Activated B cell treated with CpG ODN at 0.5 μM for 24 hours (primary cell): ENCODE measurements around the gene EFS. TPM values are rescaled to one million over a fixed set of nuclear protein-coding genes. Genes with fewer than 3 reads are reported as not detected.

ENCODE experiments used
- ATAC-seq: fragments of 200-7000 bp; cut with Tn5 transposase; one replicate; pipeline ENCODE4 v1.10.0; 2021; ENCODE audit warnings: low read depth, mild to moderate bottlenecking, moderate library complexity
- CTCF ChIA-PET: fragments of 350-600 bp; sonication (Branson Sonifier 250); formaldehyde crosslinking; loops from one replicate; lab custom pipeline; 2021; ENCODE audit warnings: antibody characterized with exemption; lab: Charles Lee
- POLR2A ChIA-PET: fragments of 350-600 bp; sonication (Branson Sonifier 250); formaldehyde crosslinking; loops from one replicate; lab custom pipeline; 2021; ENCODE audit warnings: antibody characterized with exemption; lab: Charles Lee
- DNase-seq: peaks from one replicate; pipeline ENCODE4 v3.0.0; 2022
- H3K27ac Mint-ChIP-seq: one replicate; pipeline ENCODE4 v1.8.0; 2020; ENCODE audit warnings: mixed read lengths
- H3K27me3 Mint-ChIP-seq: one replicate; pipeline ENCODE4 v1.8.0; 2021; ENCODE audit warnings: mixed read lengths
- H3K36me3 Mint-ChIP-seq: one replicate; pipeline ENCODE4 v1.8.0; 2021; ENCODE audit warnings: low read depth, mixed read lengths
- H3K4me1 Mint-ChIP-seq: one replicate; pipeline ENCODE4 v1.8.0; 2021; ENCODE audit warnings: mixed read lengths
- H3K4me3 Mint-ChIP-seq: one replicate; pipeline ENCODE4 v1.8.0; 2020; ENCODE audit warnings: mild to moderate bottlenecking, mixed read lengths
- H3K9me3 Mint-ChIP-seq: one replicate; pipeline ENCODE4 v1.8.0; 2020; ENCODE audit warnings: mixed read lengths
- CTCF ChIP-seq: fragments of 200-600 bp; IDR thresholded peaks from one replicate; pipeline ENCODE4 v1.8.0; 2022; ENCODE audit warnings: antibody characterized with exemption, mild to moderate bottlenecking
- intact Hi-C: fragments of 100-400 bp; cut with micrococcal nuclease; formaldehyde crosslinking; loops from one replicate; pipeline ENCODE4 v1.15.1; 2024
- total RNA-seq: library from RNA; stranded (reverse); gene quantifications from 2 replicates; pipeline ENCODE4 v1.2.3, GENCODE V29; 2022

EFS gene
- total RNA-seq, 1 donor from 2014 or later: not detected

GRCh38 chr14:23385642-23386265 is 20.8 kb upstream of the EFS start:
- intact Hi-C loops: no loop called here
- Mint-ChIP-seq H3K4me1 (no peaks in the 10 kb centered on the region), H3K36me3 (no peaks in the 10 kb centered on the region), H3K27me3 (peaks cover 43% of the 10 kb centered on the region), H3K4me3 (no peak overlapping the region), H3K27ac (no peak overlapping the region), H3K9me3 (no peaks in the 10 kb centered on the region)
- no peak for TF ChIP-seq CTCF
- DNase-seq: no peak
- ChIA-PET CTCF (no interaction called here), POLR2A (no interaction called here)
- no peak for ATAC-seq

- ATAC-seq: no peak
- no peaks in the 10 kb centered on the region for H3K9me3 Mint-ChIP-seq
- no peak overlapping the region for H3K4me3 Mint-ChIP-seq
- intact Hi-C loops: no loop called here
- DNase-seq: no peak
- no peak overlapping the region for H3K27ac Mint-ChIP-seq
- CTCF ChIA-PET: no interaction called here
- TF ChIP-seq CTCF: no peak
- H3K27me3 Mint-ChIP-seq: peaks cover 40% of the 10 kb centered on the region
- no peaks in the 10 kb centered on the region for H3K36me3 Mint-ChIP-seq
- POLR2A ChIA-PET: interaction anchor here (0.6 kb wide), 1 partner anchor 194 kb away, joined by 6 read pairs; no protein-coding TSS in a partner anchor
- H3K4me1 Mint-ChIP-seq: no peaks in the 10 kb centered on the region
Measured at GRCh38 chr14:23385244-23385641, 20.3 kb upstream of the EFS start.

- DNase-seq (no peak), ATAC-seq (no peak)
- ChIA-PET CTCF (no interaction called here), POLR2A (interaction anchor here (0.6 kb wide), 1 partner anchor 194 kb away, joined by 6 read pairs; no protein-coding TSS in a partner anchor)
- intact Hi-C loops: no loop called here
- Mint-ChIP-seq H3K27ac (no peak overlapping the region), H3K4me3 (no peak overlapping the region), H3K4me1 (no peaks in the 10 kb centered on the region), H3K36me3 (no peaks in the 10 kb centered on the region), H3K27me3 (peaks cover 37% of the 10 kb centered on the region), H3K9me3 (no peaks in the 10 kb centered on the region)
- TF ChIP-seq CTCF: no peak
Measured at GRCh38 chr14:23384364-23385080, 19.6 kb upstream of the EFS start.

- ChIA-PET POLR2A (no interaction called here), CTCF (interaction anchor here (0.9 kb wide), 2 partner anchors 118 to 307 kb away, joined by 3 to 4 read pairs; no protein-coding TSS in a partner anchor)
- ATAC-seq (no peak), DNase-seq (no peak)
- intact Hi-C loops: no loop called here
- Mint-ChIP-seq H3K4me3 (no peak overlapping the region), H3K4me1 (no peaks in the 10 kb centered on the region), H3K27me3 (peaks cover 28% of the 10 kb centered on the region), H3K9me3 (no peaks in the 10 kb centered on the region), H3K27ac (no peak overlapping the region), H3K36me3 (no peaks in the 10 kb centered on the region)
- TF ChIP-seq CTCF: no peak
Measured at GRCh38 chr14:23382731-23383440, 17.9 kb upstream of the EFS start.

GRCh38 chr14:23382276-23382675 is 17.3 kb upstream of the EFS start:
- Mint-ChIP-seq H3K4me3 (no peak overlapping the region), H3K4me1 (no peaks in the 10 kb centered on the region), H3K36me3 (no peaks in the 10 kb centered on the region), H3K27ac (no peak overlapping the region), H3K9me3 (no peaks in the 10 kb centered on the region), H3K27me3 (peaks cover 24% of the 10 kb centered on the region)
- POLR2A ChIA-PET: no interaction called here
- no peak for TF ChIP-seq CTCF
- intact Hi-C loops: no loop called here
- CTCF ChIA-PET: interaction anchor here (0.9 kb wide), 1 partner anchor 117 kb away, joined by 4 read pairs; no protein-coding TSS in a partner anchor
- no peak for ATAC-seq
- no peak for DNase-seq
